ENCODE results near the gene LAMTOR1. TPM values are rescaled to one million over a fixed set of nuclear protein-coding genes. Genes with fewer than 3 reads are reported as not detected.

LAMTOR1 gene
- total RNA-seq, 2 donors from 2014 or later, result 53.4 to 69.1 TPM

GRCh38 chr11:72081184-72081644 lies 21.9 kb downstream of the LAMTOR1 start:
- Mint-ChIP-seq H3K4me3 (peak overlapping the region; percentile 88), H3K27ac (peak overlapping the region; percentile 97), H3K36me3 (ENCODE audit: low read depth) (peaks cover 22% of the 10 kb centered on the region), H3K9me3 (no peaks in the 10 kb centered on the region), H3K27me3 (no peaks in the 10 kb centered on the region), H3K4me1 (peaks cover 28% of the 10 kb centered on the region)
- no peak for ATAC-seq (replicated peaks)

- no peaks in the 10 kb centered on the region for H3K27me3 Mint-ChIP-seq
- H3K4me3 Mint-ChIP-seq, result peak within 1 kb of the TSS; percentile 88
- peak within 1 kb of the TSS; percentile 97 for H3K27ac Mint-ChIP-seq
- peaks cover 22% of the 10 kb centered on the region for H3K4me1 Mint-ChIP-seq
- H3K9me3 Mint-ChIP-seq, result no peaks in the 10 kb centered on the region
- peak; percentile 96 for ATAC-seq (replicated peaks)
- peaks cover 28% of the 10 kb centered on the region for H3K36me3 Mint-ChIP-seq (ENCODE audit: low read depth)
These were observed 22.5 kb downstream of the LAMTOR1 start, which contains the start of the genes LRRC51 and NUMA1 for GRCh38 chr11:72080326-72081183. TSS of gene LRRC51 (plus strand) at chr11:72080850. CDS start at chr11:72089084, 8,234 bp downstream. TSS of gene NUMA1 (minus strand) at chr11:72080542. CDS start at chr11:72035943, 44,599 bp downstream.

GRCh38 chr11:72079819-72080325 lies 23.2 kb downstream of the LAMTOR1 start:
- peak; percentile 34 for ATAC-seq (replicated peaks)
- no peaks in the 10 kb centered on the region for H3K9me3 Mint-ChIP-seq

GRCh38 chr11:72078477-72078876 lies 24.6 kb downstream of the LAMTOR1 start:
- Mint-ChIP-seq H3K27ac (peak overlapping the region; percentile 44), H3K4me1 (peaks cover 23% of the 10 kb centered on the region), H3K9me3 (no peaks in the 10 kb centered on the region), H3K27me3 (no peaks in the 10 kb centered on the region), H3K36me3 (ENCODE audit: low read depth) (peaks cover 45% of the 10 kb centered on the region), H3K4me3 (peak overlapping the region; percentile 88)
- no peak for ATAC-seq (replicated peaks)

More at GRCh38 chr11:72079819-72080325, 23.2 kb downstream of the LAMTOR1 start:
- peaks cover 22% of the 10 kb centered on the region for H3K4me1 Mint-ChIP-seq
- peaks cover 34% of the 10 kb centered on the region for H3K36me3 Mint-ChIP-seq (ENCODE audit: low read depth)
- H3K4me3 Mint-ChIP-seq, result peak overlapping the region; percentile 88
- no peaks in the 10 kb centered on the region for H3K27me3 Mint-ChIP-seq
- peak overlapping the region; percentile 97 for H3K27ac Mint-ChIP-seq

GRCh38 chr11:72075756-72076155 lies 27.3 kb downstream of the LAMTOR1 start:
- Mint-ChIP-seq H3K36me3 (ENCODE audit: low read depth) (peaks cover 63% of the 10 kb centered on the region), H3K4me3 (no peak overlapping the region), H3K27me3 (no peaks in the 10 kb centered on the region), H3K9me3 (no peaks in the 10 kb centered on the region), H3K4me1 (peaks cover 28% of the 10 kb centered on the region), H3K27ac (no peak overlapping the region)
- no peak for ATAC-seq (replicated peaks)

- ATAC-seq (replicated peaks), result no peak
- H3K9me3 Mint-ChIP-seq, result no peaks in the 10 kb centered on the region
- H3K36me3 Mint-ChIP-seq (ENCODE audit: low read depth), result peaks cover 61% of the 10 kb centered on the region
- no peaks in the 10 kb centered on the region for H3K27me3 Mint-ChIP-seq
- H3K4me1 Mint-ChIP-seq, result peaks cover 27% of the 10 kb centered on the region
- no peak overlapping the region for H3K4me3 Mint-ChIP-seq
- no peak overlapping the region for H3K27ac Mint-ChIP-seq
These were observed 28.0 kb downstream of the LAMTOR1 start for GRCh38 chr11:72075109-72075508.

GRCh38 chr11:72072348-72072747 lies 30.7 kb downstream of the LAMTOR1 start:
- peaks cover 82% of the 10 kb centered on the region for H3K36me3 Mint-ChIP-seq (ENCODE audit: low read depth)

GRCh38 chr11:72070491-72070890 lies 32.6 kb downstream of the LAMTOR1 start:
- peak overlapping the region; percentile 84 for H3K27ac Mint-ChIP-seq
- peaks cover 82% of the 10 kb centered on the region for H3K36me3 Mint-ChIP-seq (ENCODE audit: low read depth)
- H3K27me3 Mint-ChIP-seq, result no peaks in the 10 kb centered on the region
- H3K4me3 Mint-ChIP-seq, result peak overlapping the region; percentile 71
- H3K9me3 Mint-ChIP-seq, result no peaks in the 10 kb centered on the region
- ATAC-seq (replicated peaks), result no peak
- H3K4me1 Mint-ChIP-seq, result peaks cover 43% of the 10 kb centered on the region

More at GRCh38 chr11:72072348-72072747, 30.7 kb downstream of the LAMTOR1 start:
- H3K4me3 Mint-ChIP-seq, result no peak overlapping the region
- H3K4me1 Mint-ChIP-seq, result peaks cover 42% of the 10 kb centered on the region
- H3K27me3 Mint-ChIP-seq, result no peaks in the 10 kb centered on the region
- H3K9me3 Mint-ChIP-seq, result no peaks in the 10 kb centered on the region
- no peak overlapping the region for H3K27ac Mint-ChIP-seq
- peak; percentile 9 for ATAC-seq (replicated peaks)

- Mint-ChIP-seq H3K27ac (peak overlapping the region; percentile 84), H3K36me3 (ENCODE audit: low read depth) (peaks cover 79% of the 10 kb centered on the region), H3K27me3 (no peaks in the 10 kb centered on the region), H3K9me3 (no peaks in the 10 kb centered on the region), H3K4me3 (peak overlapping the region; percentile 71), H3K4me1 (peaks cover 43% of the 10 kb centered on the region)
- peak; percentile 85 for ATAC-seq (replicated peaks)
These were observed 33.3 kb downstream of the LAMTOR1 start for GRCh38 chr11:72069787-72070251.

- peak overlapping the region; percentile 84 for H3K27ac Mint-ChIP-seq
- peaks cover 76% of the 10 kb centered on the region for H3K36me3 Mint-ChIP-seq (ENCODE audit: low read depth)
- peaks cover 43% of the 10 kb centered on the region for H3K4me1 Mint-ChIP-seq
- peak overlapping the region; percentile 71 for H3K4me3 Mint-ChIP-seq
- no peaks in the 10 kb centered on the region for H3K9me3 Mint-ChIP-seq
- no peaks in the 10 kb centered on the region for H3K27me3 Mint-ChIP-seq
- ATAC-seq (replicated peaks), result peak; percentile 67
These were observed 33.9 kb downstream of the LAMTOR1 start for GRCh38 chr11:72069200-72069599.

GRCh38 chr11:72067676-72068075 lies 35.4 kb downstream of the LAMTOR1 start:
- Mint-ChIP-seq H3K4me1 (peaks cover 38% of the 10 kb centered on the region), H3K27me3 (no peaks in the 10 kb centered on the region), H3K27ac (peak overlapping the region; percentile 70), H3K9me3 (no peaks in the 10 kb centered on the region), H3K36me3 (ENCODE audit: low read depth) (peaks cover 72% of the 10 kb centered on the region), H3K4me3 (peak overlapping the region; percentile 21)
- peak; percentile 43 for ATAC-seq (replicated peaks)

- no peaks in the 10 kb centered on the region for H3K9me3 Mint-ChIP-seq
- H3K4me3 Mint-ChIP-seq, result peak overlapping the region; percentile 21
- H3K27me3 Mint-ChIP-seq, result no peaks in the 10 kb centered on the region
- ATAC-seq (replicated peaks), result no peak
- peaks cover 71% of the 10 kb centered on the region for H3K36me3 Mint-ChIP-seq (ENCODE audit: low read depth)
- peaks cover 34% of the 10 kb centered on the region for H3K4me1 Mint-ChIP-seq
- peak overlapping the region; percentile 70 for H3K27ac Mint-ChIP-seq
These were observed 35.8 kb downstream of the LAMTOR1 start for GRCh38 chr11:72067266-72067665.

GRCh38 chr11:72066855-72067254 lies 36.2 kb downstream of the LAMTOR1 start:
- Mint-ChIP-seq H3K4me3 (no peak overlapping the region), H3K27me3 (no peaks in the 10 kb centered on the region), H3K36me3 (ENCODE audit: low read depth) (peaks cover 73% of the 10 kb centered on the region), H3K4me1 (peaks cover 30% of the 10 kb centered on the region), H3K27ac (peak overlapping the region; percentile 70), H3K9me3 (no peaks in the 10 kb centered on the region)
- no peak for ATAC-seq (replicated peaks)

GRCh38 chr11:72061739-72062396 lies 41.2 kb downstream of the LAMTOR1 start:
- H3K27me3 Mint-ChIP-seq, result no peaks in the 10 kb centered on the region
- no peak for ATAC-seq (replicated peaks)
- H3K9me3 Mint-ChIP-seq, result no peaks in the 10 kb centered on the region
- no peak overlapping the region for H3K27ac Mint-ChIP-seq
- peaks cover 58% of the 10 kb centered on the region for H3K36me3 Mint-ChIP-seq (ENCODE audit: low read depth)
- H3K4me1 Mint-ChIP-seq, result no peaks in the 10 kb centered on the region
- H3K4me3 Mint-ChIP-seq, result no peak overlapping the region
